ENCODE measurements around the gene RBBP8NL. TPM values are rescaled to one million over a fixed set of nuclear protein-coding genes. Genes with fewer than 3 reads are reported as not detected.

The RBBP8NL gene
- total and polyA plus RNA-seq, 2 experiments from 2014 or later: 0.10 to 1.1 TPM

GRCh38 chr20:62452475-62453095, 25.2 kb upstream of the RBBP8NL start:
- H3K27ac ChIP-seq (ENCODE audit: low read depth): no peak overlapping the region
- no peak for ATAC-seq

More at GRCh38 chr20:62452475-62453095, 25.2 kb upstream of the RBBP8NL start:
- no peak overlapping the region for H2AFZ ChIP-seq
- H3K4me3 Mint-ChIP-seq: no peak overlapping the region
- no peak overlapping the region for H3K27ac Mint-ChIP-seq
- H3K4me1 ChIP-seq (ENCODE audit: insufficient read depth): no peaks in the 10 kb centered on the region
- H3K27me3 ChIP-seq (ENCODE audit: insufficient read depth): no peaks in the 10 kb centered on the region
- no peaks in the 10 kb centered on the region for H3K9me2 ChIP-seq (ENCODE audit: insufficient read depth)
- no peak overlapping the region for H3K4me2 ChIP-seq
- H4K20me1 ChIP-seq (replicated peaks; ENCODE audit: insufficient read depth): no peaks in the 10 kb centered on the region
- H3K36me3 ChIP-seq (ENCODE audit: insufficient read depth): no peaks in the 10 kb centered on the region
- 0 out of 2 replicates have a peak, but pooled peaks cover 2% of the 10 kb centered on the region for H3F3A ChIP-seq (replicated peaks; ENCODE audit: low read depth)
- H3K4me3 ChIP-seq: no peak overlapping the region
- H3K4me1 Mint-ChIP-seq: peaks cover 2% of the 10 kb centered on the region; the same call in 1 of the 3 replicates
- no peak for DNase-seq (ENCODE audit: low spot score)
- H3K27me3 Mint-ChIP-seq (ENCODE audit: insufficient read depth, low read depth, poor library complexity): peaks cover 8% of the 10 kb centered on the region
- H3K9me3 Mint-ChIP-seq: no peaks in the 10 kb centered on the region
- H3K36me3 Mint-ChIP-seq (ENCODE audit: low read depth): no peaks in the 10 kb centered on the region
- H3K79me2 ChIP-seq (replicated peaks; ENCODE audit: insufficient read depth): no peaks in the 10 kb centered on the region
- no peak for TF ChIP-seq EZH2 (IDR thresholded peaks at IDR 0.05; ENCODE audit: low read depth, unreplicated experiment)
- TF ChIP-seq STAT1 (IDR thresholded peaks at IDR 0.05; ENCODE audit: unreplicated experiment): no peak
- no peak for TF ChIP-seq ZNF331 (CRISPR knock-in tag; IDR thresholded peaks at IDR 0.05; ENCODE audit: low read depth)
- no peak for TF ChIP-seq NANOG (IDR thresholded peaks at IDR 0.05; ENCODE audit: borderline replicate concordance)
- TF ChIP-seq EZH2phosphoT487 (IDR thresholded peaks at IDR 0.05; ENCODE audit: unreplicated experiment): no peak
- TF ChIP-seq, protein P1, sequence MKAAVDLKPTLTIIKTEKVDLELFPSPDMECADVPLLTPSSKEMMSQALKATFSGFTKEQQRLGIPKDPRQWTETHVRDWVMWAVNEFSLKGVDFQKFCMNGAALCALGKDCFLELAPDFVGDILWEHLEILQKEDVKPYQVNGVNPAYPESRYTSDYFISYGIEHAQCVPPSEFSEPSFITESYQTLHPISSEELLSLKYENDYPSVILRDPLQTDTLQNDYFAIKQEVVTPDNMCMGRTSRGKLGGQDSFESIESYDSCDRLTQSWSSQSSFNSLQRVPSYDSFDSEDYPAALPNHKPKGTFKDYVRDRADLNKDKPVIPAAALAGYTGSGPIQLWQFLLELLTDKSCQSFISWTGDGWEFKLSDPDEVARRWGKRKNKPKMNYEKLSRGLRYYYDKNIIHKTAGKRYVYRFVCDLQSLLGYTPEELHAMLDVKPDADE (IDR thresholded peaks at IDR 0.05): no peak
- no peak for TF ChIP-seq REST (IDR thresholded peaks at IDR 0.05; ENCODE audit: unreplicated experiment)
- no peak for TF ChIP-seq JUNB (IDR thresholded peaks at IDR 0.05; ENCODE audit: unreplicated experiment)
- TF ChIP-seq, protein P2, sequence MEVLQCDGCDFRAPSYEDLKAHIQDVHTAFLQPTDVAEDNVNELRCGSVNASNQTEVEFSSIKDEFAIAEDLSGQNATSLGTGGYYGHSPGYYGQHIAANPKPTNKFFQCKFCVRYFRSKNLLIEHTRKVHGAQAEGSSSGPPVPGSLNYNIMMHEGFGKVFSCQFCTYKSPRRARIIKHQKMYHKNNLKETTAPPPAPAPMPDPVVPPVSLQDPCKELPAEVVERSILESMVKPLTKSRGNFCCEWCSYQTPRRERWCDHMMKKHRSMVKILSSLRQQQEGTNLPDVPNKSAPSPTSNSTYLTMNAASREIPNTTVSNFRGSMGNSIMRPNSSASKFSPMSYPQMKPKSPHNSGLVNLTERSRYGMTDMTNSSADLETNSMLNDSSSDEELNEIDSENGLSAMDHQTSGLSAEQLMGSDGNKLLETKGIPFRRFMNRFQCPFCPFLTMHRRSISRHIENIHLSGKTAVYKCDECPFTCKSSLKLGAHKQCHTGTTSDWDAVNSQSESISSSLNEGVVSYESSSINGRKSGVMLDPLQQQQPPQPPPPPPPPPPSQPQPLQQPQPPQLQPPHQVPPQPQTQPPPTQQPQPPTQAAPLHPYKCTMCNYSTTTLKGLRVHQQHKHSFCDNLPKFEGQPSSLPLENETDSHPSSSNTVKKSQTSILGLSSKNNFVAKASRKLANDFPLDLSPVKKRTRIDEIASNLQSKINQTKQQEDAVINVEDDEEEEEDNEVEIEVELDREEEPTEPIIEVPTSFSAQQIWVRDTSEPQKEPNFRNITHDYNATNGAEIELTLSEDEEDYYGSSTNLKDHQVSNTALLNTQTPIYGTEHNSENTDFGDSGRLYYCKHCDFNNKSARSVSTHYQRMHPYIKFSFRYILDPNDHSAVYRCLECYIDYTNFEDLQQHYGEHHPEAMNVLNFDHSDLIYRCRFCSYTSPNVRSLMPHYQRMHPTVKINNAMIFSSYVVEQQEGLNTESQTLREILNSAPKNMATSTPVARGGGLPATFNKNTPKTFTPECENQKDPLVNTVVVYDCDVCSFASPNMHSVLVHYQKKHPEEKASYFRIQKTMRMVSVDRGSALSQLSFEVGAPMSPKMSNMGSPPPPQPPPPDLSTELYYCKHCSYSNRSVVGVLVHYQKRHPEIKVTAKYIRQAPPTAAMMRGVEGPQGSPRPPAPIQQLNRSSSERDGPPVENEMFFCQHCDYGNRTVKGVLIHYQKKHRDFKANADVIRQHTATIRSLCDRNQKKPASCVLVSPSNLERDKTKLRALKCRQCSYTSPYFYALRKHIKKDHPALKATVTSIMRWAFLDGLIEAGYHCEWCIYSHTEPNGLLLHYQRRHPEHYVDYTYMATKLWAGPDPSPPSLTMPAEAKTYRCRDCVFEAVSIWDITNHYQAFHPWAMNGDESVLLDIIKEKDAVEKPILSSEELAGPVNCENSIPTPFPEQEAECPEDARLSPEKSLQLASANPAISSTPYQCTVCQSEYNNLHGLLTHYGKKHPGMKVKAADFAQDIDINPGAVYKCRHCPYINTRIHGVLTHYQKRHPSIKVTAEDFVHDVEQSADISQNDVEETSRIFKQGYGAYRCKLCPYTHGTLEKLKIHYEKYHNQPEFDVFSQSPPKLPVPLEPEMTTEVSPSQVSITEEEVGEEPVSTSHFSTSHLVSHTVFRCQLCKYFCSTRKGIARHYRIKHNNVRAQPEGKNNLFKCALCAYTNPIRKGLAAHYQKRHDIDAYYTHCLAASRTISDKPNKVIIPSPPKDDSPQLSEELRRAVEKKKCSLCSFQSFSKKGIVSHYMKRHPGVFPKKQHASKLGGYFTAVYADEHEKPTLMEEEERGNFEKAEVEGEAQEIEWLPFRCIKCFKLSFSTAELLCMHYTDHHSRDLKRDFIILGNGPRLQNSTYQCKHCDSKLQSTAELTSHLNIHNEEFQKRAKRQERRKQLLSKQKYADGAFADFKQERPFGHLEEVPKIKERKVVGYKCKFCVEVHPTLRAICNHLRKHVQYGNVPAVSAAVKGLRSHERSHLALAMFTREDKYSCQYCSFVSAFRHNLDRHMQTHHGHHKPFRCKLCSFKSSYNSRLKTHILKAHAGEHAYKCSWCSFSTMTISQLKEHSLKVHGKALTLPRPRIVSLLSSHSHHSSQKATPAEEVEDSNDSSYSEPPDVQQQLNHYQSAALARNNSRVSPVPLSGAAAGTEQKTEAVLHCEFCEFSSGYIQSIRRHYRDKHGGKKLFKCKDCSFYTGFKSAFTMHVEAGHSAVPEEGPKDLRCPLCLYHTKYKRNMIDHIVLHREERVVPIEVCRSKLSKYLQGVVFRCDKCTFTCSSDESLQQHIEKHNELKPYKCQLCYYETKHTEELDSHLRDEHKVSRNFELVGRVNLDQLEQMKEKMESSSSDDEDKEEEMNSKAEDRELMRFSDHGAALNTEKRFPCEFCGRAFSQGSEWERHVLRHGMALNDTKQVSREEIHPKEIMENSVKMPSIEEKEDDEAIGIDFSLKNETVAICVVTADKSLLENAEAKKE (CRISPR knock-in tag; IDR thresholded peaks at IDR 0.05): no peak
- TF ChIP-seq ZNF114 (CRISPR knock-in tag; IDR thresholded peaks at IDR 0.05): no peak
- TF ChIP-seq, protein P3, sequence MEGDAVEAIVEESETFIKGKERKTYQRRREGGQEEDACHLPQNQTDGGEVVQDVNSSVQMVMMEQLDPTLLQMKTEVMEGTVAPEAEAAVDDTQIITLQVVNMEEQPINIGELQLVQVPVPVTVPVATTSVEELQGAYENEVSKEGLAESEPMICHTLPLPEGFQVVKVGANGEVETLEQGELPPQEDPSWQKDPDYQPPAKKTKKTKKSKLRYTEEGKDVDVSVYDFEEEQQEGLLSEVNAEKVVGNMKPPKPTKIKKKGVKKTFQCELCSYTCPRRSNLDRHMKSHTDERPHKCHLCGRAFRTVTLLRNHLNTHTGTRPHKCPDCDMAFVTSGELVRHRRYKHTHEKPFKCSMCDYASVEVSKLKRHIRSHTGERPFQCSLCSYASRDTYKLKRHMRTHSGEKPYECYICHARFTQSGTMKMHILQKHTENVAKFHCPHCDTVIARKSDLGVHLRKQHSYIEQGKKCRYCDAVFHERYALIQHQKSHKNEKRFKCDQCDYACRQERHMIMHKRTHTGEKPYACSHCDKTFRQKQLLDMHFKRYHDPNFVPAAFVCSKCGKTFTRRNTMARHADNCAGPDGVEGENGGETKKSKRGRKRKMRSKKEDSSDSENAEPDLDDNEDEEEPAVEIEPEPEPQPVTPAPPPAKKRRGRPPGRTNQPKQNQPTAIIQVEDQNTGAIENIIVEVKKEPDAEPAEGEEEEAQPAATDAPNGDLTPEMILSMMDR (conservative IDR thresholded peaks at IDR 0.05; ENCODE audit: low read depth in 2 of 2): no peak
- no peak for TF ChIP-seq CREB1 (CRISPR knock-in tag; IDR thresholded peaks at IDR 0.05; ENCODE audit: low read depth)

Measured in GM23338 (cell line).